MM.1S (cell line): ENCODE measurements around the gene MICU1.

Experiments
- DNase-seq: peaks from one replicate; pipeline ENCODE4 v3.0.0-alpha.2; 2015
- H2AFZ ChIP-seq: fragments of 300-600 bp; sonication (generic); 2 replicates; pipeline ENCODE4 v1.6.0; 2016; ENCODE audit warnings: antibody characterized with exemption, low read length
- H3F3A ChIP-seq: fragments of 300-600 bp; sonication (generic); 2 replicates; pipeline ENCODE4 v1.6.1; 2016; ENCODE audit warnings: mild to moderate bottlenecking, antibody characterized with exemption, low read length, moderate library complexity, mixed read lengths; ENCODE audit not compliant: insufficient read depth
- H3K27ac ChIP-seq: fragments of 300-600 bp; sonication (generic); 2 replicates; pipeline ENCODE4 v1.5.1; 2016; ENCODE audit warnings: mild to moderate bottlenecking, low read length
- H3K27me3 ChIP-seq: fragments of 300-600 bp; sonication (generic); replicated peaks from 2 replicates; pipeline ENCODE4 v1.6.0; 2016; ENCODE audit warnings: low read length; ENCODE audit not compliant: insufficient read depth
- H3K36me3 ChIP-seq: fragments of 300-600 bp; sonication (generic); replicated peaks from 2 replicates; pipeline ENCODE4 v1.6.1; 2016; ENCODE audit warnings: mild to moderate bottlenecking, low read length, mixed read lengths; ENCODE audit not compliant: insufficient read depth
- H3K4me1 ChIP-seq: fragments of 300-600 bp; sonication (generic); 2 replicates; pipeline ENCODE4 v1.6.1; 2016; ENCODE audit warnings: low read length, mixed read lengths
- H3K4me2 ChIP-seq: fragments of 300-600 bp; sonication (generic); 2 replicates; pipeline ENCODE4 v1.6.0; 2016; ENCODE audit warnings: low read depth, low read length
- H3K4me3 ChIP-seq: fragments of 300-600 bp; sonication (generic); 2 replicates; pipeline ENCODE4 v1.5.1; 2016; ENCODE audit warnings: low read length, mixed read lengths
- H3K79me2 ChIP-seq: fragments of 300-600 bp; sonication (generic); 2 replicates; pipeline ENCODE4 v1.6.1; 2016; ENCODE audit warnings: mixed run types, low read length, mixed read lengths
- H3K9ac ChIP-seq: fragments of 300-600 bp; sonication (generic); 2 replicates; pipeline ENCODE4 v1.6.1; 2016; ENCODE audit warnings: low read length, mixed read lengths
- H3K9me2 ChIP-seq: fragments of 300-600 bp; sonication (generic); replicated peaks from 2 replicates; pipeline ENCODE4 v1.6.1; 2016; ENCODE audit warnings: mild to moderate bottlenecking, low read length, mixed read lengths; ENCODE audit not compliant: insufficient read depth
- H3K9me3 ChIP-seq: fragments of 300-600 bp; sonication (generic); replicated peaks from 2 replicates; pipeline ENCODE4 v1.6.1; 2016; ENCODE audit warnings: mild to moderate bottlenecking, low read length, mixed read lengths; ENCODE audit not compliant: insufficient read depth
- H4K20me1 ChIP-seq: fragments of 300-600 bp; sonication (generic); 2 replicates; pipeline ENCODE4 v1.6.1; 2016; ENCODE audit warnings: mild to moderate bottlenecking, low read length, moderate library complexity, mixed read lengths; ENCODE audit not compliant: insufficient read depth
- EZH2 ChIP-seq: fragments of 300-600 bp; sonication (generic); optimal IDR thresholded peaks from 2 replicates; pipeline ENCODE3; 2017; ENCODE audit warnings: low read depth, mild to moderate bottlenecking, antibody characterized with exemption, low read length, mixed read lengths
- EZH2phosphoT487 ChIP-seq: fragments of 300-600 bp; sonication (generic); IDR thresholded peaks from 2 replicates; pipeline ENCODE4 v1.6.1; 2018; ENCODE audit warnings: antibody characterized with exemption, low read length
- TF ChIP-seq, protein P1 (sequence below): fragments of 300-600 bp; sonication (generic); IDR thresholded peaks from 2 replicates; pipeline ENCODE4 v1.5.1; 2016; ENCODE audit warnings: antibody characterized with exemption, low read length, mixed read lengths

Gene MICU1

DNA sequence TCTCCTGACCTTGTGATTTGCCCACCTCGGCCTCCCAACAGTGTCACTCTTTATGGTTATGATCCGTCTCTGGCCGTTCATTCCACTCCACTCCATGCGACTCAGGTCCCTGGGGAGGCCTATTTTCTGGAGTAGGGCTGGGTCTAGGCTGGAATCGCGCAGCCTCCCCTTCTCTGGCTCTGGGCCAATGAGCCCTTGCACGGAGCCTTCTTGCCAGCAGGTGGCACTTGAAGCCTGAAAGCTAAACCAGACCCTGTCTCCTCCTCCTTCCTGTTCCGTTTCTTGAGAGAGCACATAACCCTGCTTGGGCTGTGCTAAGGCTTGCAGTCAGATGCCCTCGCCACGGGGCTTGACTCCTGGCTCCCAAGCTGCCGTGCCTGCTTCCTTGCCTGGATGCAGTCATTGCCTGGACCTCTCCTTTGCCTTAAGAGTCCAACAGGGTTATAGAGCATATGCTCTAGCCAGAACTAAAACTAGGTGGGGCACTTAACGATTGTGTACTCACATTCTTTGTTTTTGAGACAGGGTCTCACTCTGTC, 261.6 kb downstream of the MICU1 start:
- Histone ChIP-seq H2AFZ (peak overlapping the region; percentile 34), H3K9me3 (no peaks in the 10 kb centered on the region), H3K4me2 (peak overlapping the region; percentile 44; the same call in 1 of the 2 replicates), H3F3A (no peaks in the 10 kb centered on the region), H3K4me1 (0 out of 2 replicates have a peak, but pooled peaks cover 6% of the 10 kb centered on the region), H3K79me2 (no peaks in the 10 kb centered on the region), H3K9me2 (no peaks in the 10 kb centered on the region), H3K27me3 (no peaks in the 10 kb centered on the region), H4K20me1 (no peaks in the 10 kb centered on the region), H3K36me3 (no peaks in the 10 kb centered on the region), H3K9ac (no peak overlapping the region; the same call in 1 of the 2 replicates), H3K4me3 (no peak overlapping the region; the same call in 1 of the 2 replicates), H3K27ac (no peak overlapping the region)
- TF ChIP-seq, protein P1, sequence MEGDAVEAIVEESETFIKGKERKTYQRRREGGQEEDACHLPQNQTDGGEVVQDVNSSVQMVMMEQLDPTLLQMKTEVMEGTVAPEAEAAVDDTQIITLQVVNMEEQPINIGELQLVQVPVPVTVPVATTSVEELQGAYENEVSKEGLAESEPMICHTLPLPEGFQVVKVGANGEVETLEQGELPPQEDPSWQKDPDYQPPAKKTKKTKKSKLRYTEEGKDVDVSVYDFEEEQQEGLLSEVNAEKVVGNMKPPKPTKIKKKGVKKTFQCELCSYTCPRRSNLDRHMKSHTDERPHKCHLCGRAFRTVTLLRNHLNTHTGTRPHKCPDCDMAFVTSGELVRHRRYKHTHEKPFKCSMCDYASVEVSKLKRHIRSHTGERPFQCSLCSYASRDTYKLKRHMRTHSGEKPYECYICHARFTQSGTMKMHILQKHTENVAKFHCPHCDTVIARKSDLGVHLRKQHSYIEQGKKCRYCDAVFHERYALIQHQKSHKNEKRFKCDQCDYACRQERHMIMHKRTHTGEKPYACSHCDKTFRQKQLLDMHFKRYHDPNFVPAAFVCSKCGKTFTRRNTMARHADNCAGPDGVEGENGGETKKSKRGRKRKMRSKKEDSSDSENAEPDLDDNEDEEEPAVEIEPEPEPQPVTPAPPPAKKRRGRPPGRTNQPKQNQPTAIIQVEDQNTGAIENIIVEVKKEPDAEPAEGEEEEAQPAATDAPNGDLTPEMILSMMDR, result peak; percentile 96
- TF ChIP-seq EZH2phosphoT487, result no peak
- no peak for TF ChIP-seq EZH2
- DNase-seq, result peak; percentile 91

DNA sequence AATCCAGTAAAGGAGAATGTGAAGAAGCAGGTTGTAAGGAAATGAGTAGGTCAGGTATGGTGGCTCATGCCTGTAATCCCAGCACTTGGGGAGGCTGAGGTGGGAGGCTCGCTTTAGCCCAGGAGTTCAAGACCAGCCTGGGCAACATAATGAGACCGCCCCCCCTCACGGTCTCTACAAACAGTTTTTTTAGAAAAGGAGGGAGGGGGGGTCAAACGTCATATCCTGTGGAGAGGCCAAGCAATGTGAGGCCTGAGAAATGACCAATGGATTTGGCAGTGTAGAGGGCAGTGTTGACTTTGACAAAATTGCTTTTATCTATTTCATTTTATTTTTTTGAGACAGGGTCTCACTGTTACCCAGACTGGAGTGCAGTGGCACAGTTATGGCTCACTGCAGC, 268.9 kb downstream of the MICU1 start:
- H3K79me2 ChIP-seq, result peaks cover 24% of the 10 kb centered on the region

DNA sequence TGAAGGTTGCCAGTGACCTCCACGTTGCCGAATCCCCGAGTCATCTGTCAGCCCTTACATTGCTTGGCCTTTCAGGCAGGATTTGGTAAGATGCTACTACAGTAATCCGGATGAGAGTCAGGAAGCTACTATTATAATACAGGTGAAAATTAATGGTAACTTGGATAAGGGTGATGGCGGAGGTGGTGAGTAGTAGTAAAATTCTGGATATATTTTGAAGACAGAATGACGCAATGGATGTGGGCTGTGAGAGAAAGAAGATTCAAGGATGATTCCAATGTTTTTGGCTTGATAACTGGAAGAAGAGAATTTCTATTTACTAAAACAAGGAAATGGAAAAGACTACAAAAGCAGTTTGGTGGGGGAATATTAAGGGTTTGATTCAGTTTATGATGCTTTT, 269.8 kb downstream of the MICU1 start:
- Histone ChIP-seq H3K4me1 (peaks cover 6% of the 10 kb centered on the region), H3K4me2 (no peak overlapping the region), H4K20me1 (no peaks in the 10 kb centered on the region), H3K4me3 (no peak overlapping the region), H3K36me3 (no peaks in the 10 kb centered on the region; the same call in 1 of the 2 replicates), H3K9me3 (no peaks in the 10 kb centered on the region), H3K27me3 (no peaks in the 10 kb centered on the region), H3K79me2 (peaks cover 33% of the 10 kb centered on the region), H3K9ac (no peak overlapping the region), H3F3A (no peaks in the 10 kb centered on the region), H3K9me2 (no peaks in the 10 kb centered on the region), H3K27ac (no peak overlapping the region), H2AFZ (no peak overlapping the region)
- TF ChIP-seq, protein P1, result no peak
- TF ChIP-seq EZH2, result no peak
- DNase-seq, result no peak

More for the DNA sequence above, 268.9 kb downstream of the MICU1 start:
- no peak overlapping the region for H3K27ac ChIP-seq
- H3K4me3 ChIP-seq, result no peak overlapping the region
- H3K27me3 ChIP-seq, result no peaks in the 10 kb centered on the region
- H3K36me3 ChIP-seq, result no peaks in the 10 kb centered on the region; the same call in 1 of the 2 replicates
- no peaks in the 10 kb centered on the region for H3K9me2 ChIP-seq
- no peak for TF ChIP-seq EZH2phosphoT487
- TF ChIP-seq, protein P1, result no peak
- no peak for TF ChIP-seq EZH2
- no peak overlapping the region for H2AFZ ChIP-seq
- H3K9ac ChIP-seq, result no peak overlapping the region
- no peaks in the 10 kb centered on the region for H3K9me3 ChIP-seq
- DNase-seq, result no peak
- no peak overlapping the region for H3K4me2 ChIP-seq
- no peaks in the 10 kb centered on the region for H3F3A ChIP-seq
- peaks cover 6% of the 10 kb centered on the region for H3K4me1 ChIP-seq
- no peaks in the 10 kb centered on the region for H4K20me1 ChIP-seq
